Activated CD8-positive, alpha-beta memory T cell treated with anti-CD3 and anti-CD28 coated beads, Interleukin-2, amount 50 U/mL, for 1 hour (primary cell): ENCODE data around the gene SMPD2.

Experiments
- DNase-seq: peaks from one replicate; pipeline ENCODE4 v3.0.0-alpha.2; 2020; ENCODE audit errors: extremely low read depth

Gene SMPD2

DNA sequence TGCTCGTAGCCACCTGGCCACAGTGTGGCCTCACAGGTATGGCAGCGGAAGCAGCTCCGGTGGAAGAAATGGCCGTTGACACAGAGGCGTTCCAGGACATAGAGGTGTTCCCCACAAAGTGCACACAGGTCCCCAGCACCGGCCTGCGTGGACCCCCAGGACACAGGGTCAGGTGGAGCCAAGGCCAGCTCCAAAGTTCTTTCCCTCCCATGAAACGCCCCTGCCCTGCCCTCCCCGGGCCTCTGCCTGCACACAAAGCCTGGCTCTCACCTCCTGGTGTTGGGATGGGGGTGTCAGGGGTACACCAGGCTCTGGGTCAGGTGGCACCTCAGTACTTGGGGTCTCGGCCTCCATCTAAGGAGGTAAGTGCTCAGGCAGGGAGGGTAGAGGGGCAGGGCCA lies 6.6 kb downstream of the SMPD2 start:
- DNase-seq, result no peak

DNA sequence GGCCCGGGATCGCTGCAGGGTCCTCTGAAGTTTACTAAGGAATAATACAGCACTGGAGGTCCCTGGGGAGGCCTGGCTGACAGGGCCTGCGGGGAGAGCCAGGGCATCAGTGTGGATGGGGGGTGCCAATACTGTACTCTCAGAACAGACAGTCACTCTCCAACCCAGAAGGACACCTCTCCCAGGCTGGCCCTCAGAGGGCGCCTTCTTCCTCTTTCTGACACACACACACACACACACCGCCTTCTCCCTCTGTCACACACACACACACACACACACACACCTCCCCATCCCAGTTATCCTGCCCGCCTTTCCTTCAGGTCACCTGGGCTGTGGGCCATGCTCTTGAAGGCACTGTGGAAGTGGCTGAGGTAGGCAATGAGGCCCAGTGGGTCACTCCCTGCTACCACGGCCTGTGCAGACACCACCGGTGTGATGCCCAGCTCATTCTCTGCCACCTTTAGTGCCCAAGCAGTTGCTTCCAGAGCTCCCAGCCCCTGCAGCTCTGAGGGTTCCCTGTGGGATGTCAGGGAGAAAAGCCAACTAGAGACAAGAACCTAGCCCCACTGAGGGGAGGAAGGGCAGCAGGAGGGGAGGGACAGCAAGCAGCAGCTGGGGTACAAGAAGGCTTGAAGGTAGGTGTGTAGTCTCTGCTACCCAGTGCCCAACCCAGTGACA lies 7.5 kb downstream of the SMPD2 start:
- DNase-seq, result no peak

DNA sequence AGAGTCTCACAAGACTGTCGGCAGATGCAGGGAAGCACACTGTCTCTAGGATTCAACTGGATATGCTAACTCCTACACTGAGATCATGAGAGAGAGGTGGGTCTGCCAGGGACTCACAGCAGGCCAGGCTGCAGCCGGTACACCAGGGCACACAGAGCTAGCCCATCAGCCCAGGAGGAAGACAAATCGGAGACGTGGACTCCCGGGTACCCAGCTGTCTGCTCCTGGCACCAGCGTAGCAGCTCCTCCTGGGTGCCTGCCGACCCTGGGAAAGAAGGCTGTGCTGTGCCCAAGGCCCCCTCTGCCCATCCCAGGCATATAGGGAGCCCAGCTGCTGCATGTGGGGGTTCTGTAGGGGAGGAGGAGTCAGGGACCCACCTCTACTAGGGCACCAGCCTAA lies 8.1 kb downstream of the SMPD2 start:
- DNase-seq, result no peak

DNA sequence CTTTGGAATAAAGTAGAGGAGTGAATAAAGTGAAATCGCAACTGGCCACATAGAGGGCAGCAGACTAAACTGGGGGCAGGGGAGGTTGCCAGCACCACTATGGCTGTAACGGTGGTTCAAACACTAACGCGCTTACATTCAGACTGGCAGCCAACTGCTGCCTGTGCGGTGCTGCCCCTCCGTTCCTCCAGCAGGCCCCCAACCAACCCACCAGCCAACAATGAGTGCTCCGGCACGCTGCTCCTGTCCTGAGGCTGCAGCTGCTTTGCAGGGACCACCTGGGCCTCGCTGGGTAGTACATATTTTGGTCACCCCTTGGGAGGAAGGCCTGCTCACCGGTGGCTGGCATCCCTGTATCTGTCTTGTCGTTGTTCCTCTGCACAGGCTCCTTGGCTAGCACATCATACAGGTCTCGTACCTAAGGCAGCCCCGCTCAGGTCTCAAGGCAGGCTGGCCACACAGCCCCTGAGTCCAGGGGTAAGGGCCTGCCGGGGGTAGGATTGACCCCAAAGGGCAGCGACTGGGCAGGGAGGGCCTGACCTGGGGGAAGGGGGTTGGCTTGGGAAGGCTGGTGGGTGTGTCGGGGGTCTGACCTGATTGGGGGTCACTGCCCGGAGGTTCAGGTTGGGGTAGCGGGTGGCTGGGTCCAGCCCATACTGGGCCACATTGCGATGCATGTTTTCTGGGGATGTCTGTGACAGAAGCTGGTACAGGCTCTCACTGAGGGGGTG lies 8.7 kb downstream of the SMPD2 start:
- DNase-seq, result no peak

DNA sequence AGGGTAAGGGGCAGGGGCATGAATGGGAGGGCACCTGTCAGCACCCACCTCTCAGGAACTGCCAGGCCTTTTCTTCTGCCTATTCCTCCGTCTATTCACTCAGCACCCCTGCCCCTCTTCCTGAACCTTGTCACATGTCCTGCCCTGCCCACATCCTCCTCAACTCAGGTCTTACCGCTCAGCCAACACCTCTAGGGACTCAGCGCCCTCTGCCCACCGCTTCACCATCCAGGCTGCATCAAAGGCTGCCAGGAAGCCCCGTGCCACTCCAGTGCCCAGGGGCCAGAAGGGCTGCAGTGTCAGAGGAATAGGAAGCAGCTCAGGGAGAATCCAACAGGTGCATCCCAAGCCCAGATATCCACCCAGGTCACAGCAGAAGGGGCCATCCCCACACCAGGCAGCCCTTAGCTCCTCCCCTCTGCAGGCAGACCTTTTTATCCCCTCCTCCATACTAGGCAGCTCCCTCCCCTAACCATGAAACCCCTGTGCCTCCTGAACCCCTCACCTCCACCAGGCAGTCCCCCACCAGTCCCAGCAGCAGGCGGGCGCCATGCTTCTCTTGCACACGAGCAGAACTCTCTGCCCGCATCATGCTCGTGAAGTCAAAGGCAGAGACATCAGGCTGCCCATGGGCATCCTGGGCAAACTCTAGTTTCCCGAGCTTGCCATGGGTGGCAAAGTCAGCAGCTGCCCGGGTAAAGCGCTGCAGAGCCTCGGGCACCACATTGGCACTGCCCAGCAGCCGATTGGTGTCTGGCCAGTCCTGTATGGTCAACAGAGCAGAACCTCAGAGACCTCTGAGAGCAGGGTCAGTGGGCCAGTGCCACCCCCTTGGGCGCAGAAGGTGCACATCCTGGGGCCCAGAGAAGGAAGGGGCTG lies 9.5 kb downstream of the SMPD2 start:
- no peak for DNase-seq

DNA sequence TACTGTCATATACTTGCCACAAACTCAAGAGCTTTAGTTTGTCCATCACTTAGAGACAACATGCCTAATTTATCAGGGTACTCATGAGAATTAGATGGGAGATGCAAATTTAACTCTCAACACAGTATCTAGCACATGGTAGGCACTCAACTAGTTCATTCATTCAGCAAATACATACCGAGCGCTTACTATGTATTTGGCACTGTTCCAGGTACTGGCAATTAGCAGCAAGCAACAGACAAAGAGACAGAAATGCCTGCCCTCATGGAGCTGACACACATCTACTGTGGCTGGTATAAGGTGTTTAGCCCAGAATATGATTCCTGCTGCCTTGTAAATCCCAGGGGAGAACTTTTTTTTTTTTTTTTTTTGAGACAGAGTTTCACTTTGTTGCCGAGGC lies 10.3 kb downstream of the SMPD2 start:
- no peak for DNase-seq

DNA sequence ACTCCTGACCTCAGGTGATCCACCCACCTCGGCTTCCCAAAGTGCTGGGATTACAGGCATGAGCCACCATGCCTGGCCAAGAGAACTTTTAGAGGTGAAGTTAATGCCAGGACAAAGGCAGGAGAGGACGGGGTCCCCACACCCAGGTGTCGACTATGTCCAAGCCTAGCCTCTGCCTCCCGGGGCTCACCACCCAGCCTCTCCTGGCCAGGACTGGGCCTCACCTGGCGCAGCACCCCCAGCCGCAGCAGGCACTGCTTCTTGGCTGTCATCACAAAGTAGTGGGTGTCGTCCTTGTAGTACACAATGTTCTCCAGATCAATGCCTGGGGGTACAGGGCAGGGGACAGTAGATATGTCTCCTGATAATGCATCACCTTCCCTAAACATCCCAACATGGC lies 10.9 kb downstream of the SMPD2 start:
- DNase-seq, result no peak

DNA sequence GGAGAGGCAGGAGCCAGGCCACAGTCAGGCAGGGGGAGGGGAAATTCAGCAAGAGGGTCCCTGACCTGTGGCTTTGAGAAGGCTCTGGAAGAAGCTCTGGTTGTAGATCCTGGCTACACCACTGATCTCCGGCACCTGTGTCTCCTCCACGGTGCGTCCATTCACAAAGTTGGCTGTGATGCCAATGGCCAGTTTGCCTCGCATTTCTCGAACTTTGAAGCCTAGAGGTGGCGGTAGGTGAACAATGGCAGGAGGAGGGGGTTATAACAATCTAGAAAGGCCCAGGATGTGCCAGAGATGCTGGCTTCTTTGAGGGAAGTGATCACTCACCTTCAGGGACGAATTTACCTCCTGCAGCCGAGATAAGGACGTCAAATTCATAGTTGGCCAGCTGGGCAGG lies 11.7 kb downstream of the SMPD2 start:
- DNase-seq, result no peak

DNA sequence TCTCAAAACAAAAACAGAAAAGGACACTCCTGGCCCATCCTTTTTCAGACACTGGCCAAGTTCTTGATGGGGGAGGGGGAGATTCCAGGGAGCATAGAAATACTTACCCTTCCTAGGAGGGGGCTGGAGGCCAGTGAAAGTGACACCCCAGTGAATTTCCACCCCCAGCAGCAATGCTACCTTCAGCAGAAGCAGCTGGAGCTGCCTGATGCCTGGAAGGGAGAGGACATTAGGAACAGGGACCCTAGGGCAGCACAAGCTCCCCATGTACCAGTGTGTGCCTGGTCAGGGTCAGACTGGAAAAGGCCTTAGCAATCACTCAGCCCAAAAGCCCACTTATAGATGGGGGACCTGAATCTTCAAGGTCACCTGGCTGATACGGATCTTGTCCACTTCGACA lies 12.6 kb downstream of the SMPD2 start:
- no peak for DNase-seq

DNA sequence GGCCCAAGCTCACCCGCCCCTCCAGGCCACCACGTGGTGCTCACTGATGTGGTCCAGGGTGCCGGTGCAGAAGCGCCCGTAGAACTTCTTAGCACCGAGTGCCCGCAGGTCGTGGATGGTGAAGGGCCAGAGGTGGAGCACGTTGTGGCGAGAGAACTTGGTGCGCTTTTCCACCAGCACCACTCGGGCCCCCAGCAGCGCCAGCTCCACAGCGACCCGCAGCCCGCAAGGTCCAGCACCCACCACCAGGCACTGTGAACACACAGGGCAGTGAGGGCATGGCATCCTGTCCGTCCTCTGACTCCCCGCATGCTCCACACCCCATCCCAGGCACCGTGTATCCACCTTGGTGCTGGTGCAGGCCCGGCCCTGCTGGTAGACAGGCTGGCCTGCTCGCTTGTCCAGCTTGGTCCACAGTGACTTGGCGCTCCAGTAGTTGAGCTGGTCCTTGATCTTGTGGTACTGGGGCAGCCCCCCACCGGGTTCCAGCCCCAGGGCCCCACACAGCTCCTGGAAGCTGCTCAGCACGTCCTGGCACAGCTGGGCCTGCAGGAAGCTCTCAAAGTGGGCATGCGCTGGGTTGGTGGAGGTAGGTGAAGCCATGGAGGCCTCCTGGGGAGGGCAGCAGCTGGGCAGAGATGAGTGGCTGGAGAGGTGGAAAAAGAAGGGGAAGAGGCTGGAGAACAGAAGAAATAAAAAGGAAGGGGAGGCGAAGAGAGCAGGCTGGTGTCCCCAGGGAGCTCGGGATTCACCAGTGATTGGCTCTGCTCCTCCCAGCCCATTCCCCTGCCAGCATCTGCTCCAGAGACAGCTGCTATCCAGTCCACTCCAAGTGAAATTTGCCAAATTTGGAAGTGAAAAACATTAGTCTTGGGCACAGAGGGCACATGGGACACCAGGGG lies 13.3 kb downstream of the SMPD2 start:
- no peak for DNase-seq

DNA sequence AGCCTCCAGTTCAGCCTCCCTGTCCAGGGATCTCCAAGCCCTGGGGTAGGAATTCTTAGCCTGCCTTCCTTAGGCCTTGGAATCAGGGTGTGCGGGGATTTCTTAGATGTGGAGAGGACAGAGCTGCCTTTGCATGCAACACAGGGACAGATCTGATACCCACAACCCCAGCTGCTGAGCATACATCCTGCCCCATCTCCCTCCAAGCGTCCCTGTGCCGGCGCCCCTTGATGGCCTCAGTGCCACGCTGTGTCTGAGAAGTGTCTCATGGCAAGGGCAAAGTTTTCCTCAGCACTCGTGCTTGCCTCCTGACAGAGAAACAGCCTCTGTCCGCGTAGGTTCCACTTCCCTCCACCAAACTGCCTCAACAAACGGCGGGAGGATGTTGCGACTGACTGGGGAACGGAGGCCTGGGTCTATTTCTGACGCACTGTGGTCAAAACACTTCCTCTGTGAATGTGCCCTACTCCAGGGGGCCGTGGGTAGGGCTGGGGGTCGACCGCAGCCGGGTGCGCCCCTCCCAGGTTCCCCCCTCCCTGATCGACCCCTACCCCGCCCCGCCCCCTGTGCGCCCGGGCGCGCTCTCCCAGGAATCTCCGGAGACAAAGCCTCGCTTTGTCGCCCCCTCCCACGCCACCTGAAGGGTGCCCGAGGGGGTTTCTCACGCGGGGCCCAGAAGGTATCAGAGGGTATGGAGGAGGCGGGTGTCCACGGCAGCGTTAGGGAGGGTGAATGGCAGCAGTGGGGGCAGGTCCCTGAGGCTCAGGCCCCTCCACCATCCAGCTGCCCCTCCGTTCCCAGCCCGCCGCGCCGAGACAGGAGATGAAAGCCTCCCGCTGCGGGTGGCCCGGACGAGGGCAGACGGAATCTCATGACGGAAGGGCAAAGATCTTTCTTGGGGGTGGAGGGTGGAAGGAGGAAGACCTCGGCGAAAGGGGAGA lies 14.2 kb downstream of the SMPD2 start:
- DNase-seq, result peak; percentile 77

DNA sequence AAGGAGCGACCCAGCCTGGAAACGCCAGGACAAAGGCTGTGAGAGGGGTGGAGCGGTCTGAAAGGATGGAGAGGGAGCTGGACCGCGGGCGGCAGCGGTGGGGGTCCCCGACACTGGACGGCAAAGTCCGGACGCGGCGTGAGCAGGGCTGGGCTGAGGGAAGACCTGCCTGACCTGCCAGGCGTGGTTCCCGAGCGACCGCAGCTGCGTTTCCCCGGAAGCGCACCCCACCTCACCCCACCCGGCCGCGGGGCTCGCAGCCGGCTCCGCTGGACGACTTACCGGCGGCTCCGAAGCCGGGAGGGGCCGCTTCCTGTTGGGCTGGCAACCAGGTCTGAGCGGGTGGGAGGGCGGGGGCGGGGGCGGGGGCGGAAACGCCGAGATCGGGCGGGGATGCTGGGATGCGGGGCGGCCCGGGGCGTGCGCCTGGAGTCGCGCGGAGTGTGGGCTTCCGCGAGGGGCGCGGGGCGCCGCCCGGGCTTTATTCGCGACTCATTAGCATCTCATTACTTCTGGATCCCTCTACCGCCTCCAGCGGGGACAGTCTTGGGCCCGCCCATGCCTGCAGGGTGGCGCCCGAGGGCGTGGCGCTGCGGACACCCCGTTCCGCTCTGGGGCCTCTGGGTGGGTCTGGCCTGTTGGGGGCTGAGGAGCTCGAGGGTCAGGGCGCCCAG lies 15.1 kb downstream of the SMPD2 start, which contains the start of gene MICAL1:
MICAL1 (minus strand) TSS at position 336 of the 674 bp plus-strand sequence. CDS start 1,576 bp downstream, outside the sequence.
- no peak for DNase-seq

DNA sequence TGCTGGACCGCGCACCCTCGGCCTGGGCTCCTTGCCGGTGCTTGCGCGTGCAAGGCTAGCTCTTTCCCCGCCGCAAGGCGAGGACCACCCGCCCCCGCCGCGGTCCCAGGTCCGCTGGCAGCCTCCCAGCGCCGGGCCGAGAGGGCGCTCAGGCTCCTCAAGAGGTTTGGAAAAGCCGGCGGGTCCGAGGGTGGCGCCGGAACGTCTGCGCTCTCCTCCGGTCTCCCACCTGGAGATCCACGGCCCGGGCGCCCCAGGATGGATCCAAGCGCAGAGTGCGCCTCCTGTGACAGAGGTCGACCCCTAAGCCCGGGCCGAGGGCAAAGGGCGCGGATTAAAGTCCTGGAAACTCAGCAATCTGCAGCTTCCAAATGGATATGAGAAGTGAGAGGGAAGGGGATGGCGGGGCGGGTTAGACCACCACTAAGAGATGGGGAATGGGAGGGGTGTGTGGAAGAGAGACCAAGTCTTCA lies 15.6 kb downstream of the SMPD2 start:
- no peak for DNase-seq

DNA sequence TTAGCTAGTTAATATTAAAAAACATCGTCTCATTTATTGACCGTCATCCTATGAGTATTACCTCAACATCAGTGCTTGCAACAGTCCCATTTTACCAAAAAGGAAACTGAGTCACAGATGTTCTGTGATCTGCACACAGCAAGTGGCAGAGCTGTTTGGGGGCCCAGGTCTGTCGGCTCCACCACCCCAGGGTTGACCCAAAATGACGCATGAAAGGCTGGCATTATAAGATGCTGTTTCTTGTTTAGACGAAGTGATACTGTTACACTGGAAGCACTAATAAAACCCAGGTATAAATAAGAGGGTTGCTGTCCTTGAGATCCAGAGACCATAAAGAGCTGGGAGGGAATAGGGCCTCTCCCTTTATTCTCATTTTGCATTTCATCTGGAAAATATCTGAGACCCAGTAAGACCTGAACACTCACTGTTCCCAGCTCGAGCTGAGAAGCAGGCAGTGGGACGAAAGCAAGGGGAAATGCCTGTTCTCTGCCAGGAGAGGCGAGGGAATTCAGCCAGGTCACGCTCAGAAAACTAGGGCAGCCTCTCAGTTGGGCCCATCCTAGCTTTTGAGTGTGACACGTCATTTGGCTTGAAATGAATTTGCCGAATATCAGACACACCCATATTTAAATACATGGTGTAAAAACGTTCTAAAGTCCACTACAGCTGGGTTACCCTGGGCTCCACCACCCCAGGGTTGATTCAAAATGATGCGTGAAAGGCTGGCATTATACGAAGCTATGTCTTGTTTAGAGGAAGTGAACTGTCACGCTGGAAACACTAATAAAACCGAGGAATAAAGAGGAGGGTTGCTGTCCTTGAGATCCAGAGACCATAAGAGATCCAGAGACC lies 16.4 kb downstream of the SMPD2 start:
- no peak for DNase-seq

DNA sequence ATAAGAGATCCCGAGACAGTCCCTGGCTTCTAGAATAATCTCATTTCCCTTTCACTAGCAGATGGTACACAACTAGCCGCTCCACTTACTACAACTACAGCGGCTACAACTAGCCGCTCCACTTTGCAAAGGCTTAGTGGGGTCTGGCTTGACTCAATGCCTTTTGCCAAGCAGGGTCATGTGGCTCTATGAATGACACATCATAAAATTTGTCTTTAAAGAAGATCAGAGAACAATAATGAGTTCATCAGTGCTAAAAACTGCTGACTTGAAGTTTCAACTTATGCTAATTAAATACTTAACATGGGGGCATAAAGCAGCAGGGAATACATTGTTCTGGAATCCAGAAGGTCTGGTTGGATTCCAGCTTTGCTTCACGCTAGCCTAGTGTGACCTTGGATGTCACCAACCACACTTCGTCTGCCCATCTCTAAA lies 17.1 kb downstream of the SMPD2 start:
- no peak for DNase-seq

DNA sequence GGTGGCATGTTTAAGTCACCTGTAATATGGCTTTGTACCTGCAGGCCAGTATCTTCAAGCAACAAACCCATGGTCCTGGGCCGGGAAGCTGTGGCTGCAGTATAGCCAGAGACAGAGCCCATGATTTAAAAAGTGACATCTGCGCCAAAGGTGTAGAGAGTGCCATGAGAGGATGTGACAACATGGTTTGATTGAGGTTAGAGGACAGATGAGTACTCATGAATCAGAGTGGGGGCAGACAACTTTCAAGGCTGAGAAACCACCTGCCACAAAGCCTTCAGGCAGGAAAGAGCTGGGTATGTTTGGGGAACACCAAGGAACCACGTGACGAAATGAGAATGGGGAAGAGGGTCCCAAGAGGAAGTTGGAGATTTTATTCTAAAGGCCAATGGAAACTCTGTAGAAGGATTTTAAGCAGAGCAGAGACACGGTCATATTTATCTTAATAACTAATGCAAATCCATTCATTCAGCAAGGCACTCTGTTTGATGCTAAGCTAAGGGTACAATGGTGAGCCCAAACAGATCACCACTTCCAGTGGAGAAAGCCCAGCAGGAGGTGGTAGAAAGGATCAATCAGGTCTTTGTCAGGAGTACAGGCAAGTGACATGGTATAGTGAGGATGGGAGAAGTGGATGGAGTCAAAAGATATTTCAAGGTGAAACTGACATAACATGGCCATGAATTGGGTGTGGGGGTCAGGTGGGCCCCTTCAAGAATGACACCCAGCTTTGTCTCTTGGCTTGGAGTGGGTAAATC lies 18.4 kb downstream of the SMPD2 start:
- DNase-seq, result no peak

DNA sequence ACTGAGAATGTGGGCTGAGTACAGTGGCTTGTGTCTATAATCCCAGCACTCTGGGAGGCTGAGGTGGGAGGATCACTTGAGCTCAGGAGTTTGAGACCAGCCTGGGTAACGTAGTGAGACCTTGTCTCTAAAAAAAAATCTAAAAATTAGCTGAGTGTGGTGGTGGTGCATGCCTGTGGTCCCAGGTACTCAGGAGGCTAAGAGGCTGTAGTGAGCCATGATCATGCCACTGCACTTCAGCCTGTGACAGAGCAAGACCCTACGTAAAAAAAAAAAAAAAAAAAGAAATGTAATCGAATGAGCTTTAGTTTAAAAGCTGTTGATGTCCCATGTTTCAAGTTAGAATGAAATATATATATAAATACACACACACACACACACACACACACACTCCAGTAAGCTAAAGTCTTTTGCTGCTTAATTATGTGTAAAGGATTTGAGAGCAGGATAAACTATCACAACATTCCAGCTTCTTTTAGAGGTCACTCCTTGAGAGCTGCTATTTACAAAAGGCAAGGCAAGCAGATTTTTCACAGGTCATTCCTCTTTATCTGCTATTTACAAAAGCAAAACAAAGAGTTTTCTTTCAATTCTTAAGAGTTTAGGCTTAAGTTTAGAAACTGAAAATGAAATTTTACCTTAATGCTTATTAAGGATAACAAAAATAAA lies 19.8 kb downstream of the SMPD2 start:
- no peak for DNase-seq
